ENCODE results near the gene HDDC2.

Gene HDDC2

DNA sequence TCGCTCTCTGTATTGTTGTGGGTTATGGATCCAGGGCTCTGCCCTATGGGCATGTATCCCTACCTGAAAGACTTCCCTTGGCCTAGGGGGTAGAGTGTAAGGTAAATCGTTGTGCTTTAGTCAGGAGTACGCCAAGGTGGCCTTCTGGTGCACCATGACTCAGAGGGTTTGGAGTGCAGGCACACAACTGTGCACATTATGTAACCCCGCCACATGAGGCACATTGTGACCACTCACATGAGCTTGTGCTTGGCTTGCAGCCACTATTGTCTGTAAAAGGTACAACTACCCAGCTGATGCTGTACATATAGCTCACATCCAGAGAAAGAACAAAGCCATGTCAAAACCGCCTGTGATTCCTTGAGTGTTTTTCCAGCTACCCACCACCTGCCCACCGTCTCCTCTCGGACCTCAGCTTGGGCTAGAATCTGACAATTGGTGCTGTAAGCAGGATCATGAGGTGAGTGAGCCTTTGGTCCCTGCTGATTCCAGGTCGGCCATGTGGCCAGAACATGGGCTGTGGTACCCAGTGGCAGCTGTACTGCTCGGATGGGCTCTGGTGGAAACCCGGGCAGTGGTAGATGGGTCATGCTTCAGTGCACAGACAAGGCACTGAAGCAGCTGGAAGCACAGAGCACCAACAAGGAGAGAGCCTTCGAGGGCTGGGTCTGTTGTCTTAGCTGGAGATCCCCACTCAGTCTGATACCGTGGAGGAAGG is 33.8 kb downstream of the HDDC2 start:
- no peak; the same call in 2 of the 3 replicates for ATAC-seq (ENCODE audit: low read depth)
- TF ChIP-seq CTCF (IDR thresholded peaks at IDR 0.05; ENCODE audit: poor library complexity, severe bottlenecking): no peak
- Histone ChIP-seq H3K4me3 (ENCODE audit: severe bottlenecking) (no peak overlapping the region), H3K36me3 (ENCODE audit: low read depth) (peaks cover 4% of the 10 kb centered on the region; the same call in 1 of the 2 replicates), H3K4me1 (ENCODE audit: insufficient read depth, poor library complexity, severe bottlenecking) (no peaks in the 10 kb centered on the region), H3K27me3 (ENCODE audit: insufficient read depth, poor library complexity, severe bottlenecking) (no peaks in the 10 kb centered on the region), H3K9me3 (ENCODE audit: severe bottlenecking) (no peaks in the 10 kb centered on the region), H3K27ac (ENCODE audit: poor library complexity, severe bottlenecking) (no peak overlapping the region)
- DNase-seq (ENCODE audit: low spot score): no peak

- Histone ChIP-seq H3K27ac (ENCODE audit: poor library complexity, severe bottlenecking) (no peak overlapping the region), H3K4me3 (ENCODE audit: severe bottlenecking) (no peak overlapping the region), H3K27me3 (ENCODE audit: insufficient read depth, poor library complexity, severe bottlenecking) (no peaks in the 10 kb centered on the region), H3K9me3 (ENCODE audit: severe bottlenecking) (no peaks in the 10 kb centered on the region), H3K36me3 (ENCODE audit: low read depth) (no peaks in the 10 kb centered on the region), H3K4me1 (ENCODE audit: insufficient read depth, poor library complexity, severe bottlenecking) (no peaks in the 10 kb centered on the region)
- no peak for TF ChIP-seq CTCF (IDR thresholded peaks at IDR 0.05; ENCODE audit: poor library complexity, severe bottlenecking)
- DNase-seq (ENCODE audit: low spot score): no peak
- no peak for ATAC-seq (ENCODE audit: low read depth)
Observed at GRCh38 chr6:125264476-125264875, 37.3 kb downstream of the HDDC2 start.

GRCh38 chr6:125262016-125263013 is 39.5 kb downstream of the HDDC2 start:
- Histone ChIP-seq H3K4me1 (ENCODE audit: insufficient read depth, poor library complexity, severe bottlenecking) (no peaks in the 10 kb centered on the region), H3K27ac (ENCODE audit: poor library complexity, severe bottlenecking) (no peak overlapping the region), H3K9me3 (ENCODE audit: severe bottlenecking) (no peaks in the 10 kb centered on the region)

DNA sequence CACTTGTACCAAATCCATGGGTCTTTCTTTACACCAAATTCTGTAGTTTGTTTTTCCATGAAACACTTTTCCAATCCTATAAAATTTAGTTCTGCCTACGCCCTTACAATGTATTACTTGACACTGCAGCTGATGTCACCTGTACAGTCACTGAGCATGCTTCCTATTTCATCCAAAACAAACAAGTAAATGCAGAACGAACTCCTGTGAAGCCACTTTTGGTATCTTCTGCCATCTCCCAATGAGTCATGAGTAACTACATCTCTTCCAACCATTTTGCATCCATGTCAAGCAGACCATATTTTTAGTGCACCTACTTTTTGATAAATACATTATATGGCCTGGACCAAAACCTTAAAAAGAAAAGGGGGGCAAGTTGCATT is 42.4 kb downstream of the HDDC2 start:
- Histone ChIP-seq H3K4me3 (ENCODE audit: severe bottlenecking) (no peak overlapping the region), H3K27ac (ENCODE audit: poor library complexity, severe bottlenecking) (no peak overlapping the region), H3K4me1 (ENCODE audit: insufficient read depth, poor library complexity, severe bottlenecking) (peaks cover 12% of the 10 kb centered on the region), H3K27me3 (ENCODE audit: insufficient read depth, poor library complexity, severe bottlenecking) (no peaks in the 10 kb centered on the region), H3K36me3 (ENCODE audit: low read depth) (no peaks in the 10 kb centered on the region), H3K9me3 (ENCODE audit: severe bottlenecking) (no peaks in the 10 kb centered on the region)
- TF ChIP-seq CTCF (IDR thresholded peaks at IDR 0.05; ENCODE audit: poor library complexity, severe bottlenecking): no peak
- DNase-seq (ENCODE audit: low spot score) (no peak), ATAC-seq (ENCODE audit: low read depth) (no peak)

More at GRCh38 chr6:125262016-125263013, 39.5 kb downstream of the HDDC2 start:
- H3K4me3 ChIP-seq (ENCODE audit: severe bottlenecking): no peak overlapping the region
- H3K27me3 ChIP-seq (ENCODE audit: insufficient read depth, poor library complexity, severe bottlenecking): no peaks in the 10 kb centered on the region
- TF ChIP-seq CTCF (IDR thresholded peaks at IDR 0.05; ENCODE audit: poor library complexity, severe bottlenecking): no peak
- DNase-seq (ENCODE audit: low spot score) (no peak), ATAC-seq (ENCODE audit: low read depth) (no peak)
- H3K36me3 ChIP-seq (ENCODE audit: low read depth): no peaks in the 10 kb centered on the region
